HG03108 (cell line): ENCODE results near the gene NDST3.

Experiments used
- ATAC-seq: cut with Tn5 transposase; IDR thresholded peaks from one replicate; pipeline ENCODE4 v1.9.1; 2021; ENCODE audit warnings: moderate library complexity; ENCODE audit not compliant: unreplicated experiment

NDST3 gene

GRCh38 chr4:118307643-118308042, 273.4 kb downstream of the NDST3 start:
- ATAC-seq = no peak
